ENCODE measurements around the gene BANP. TPM values are rescaled to one million over a fixed set of nuclear protein-coding genes. Genes with fewer than 3 reads are reported as not detected.

Gene BANP
- total and polyA plus RNA-seq, 2 of the 8 experiments (the other 6 are each of a cell fraction or from before 2014, with no cell fraction given) = 25.8 to 39.8 TPM

DNA sequence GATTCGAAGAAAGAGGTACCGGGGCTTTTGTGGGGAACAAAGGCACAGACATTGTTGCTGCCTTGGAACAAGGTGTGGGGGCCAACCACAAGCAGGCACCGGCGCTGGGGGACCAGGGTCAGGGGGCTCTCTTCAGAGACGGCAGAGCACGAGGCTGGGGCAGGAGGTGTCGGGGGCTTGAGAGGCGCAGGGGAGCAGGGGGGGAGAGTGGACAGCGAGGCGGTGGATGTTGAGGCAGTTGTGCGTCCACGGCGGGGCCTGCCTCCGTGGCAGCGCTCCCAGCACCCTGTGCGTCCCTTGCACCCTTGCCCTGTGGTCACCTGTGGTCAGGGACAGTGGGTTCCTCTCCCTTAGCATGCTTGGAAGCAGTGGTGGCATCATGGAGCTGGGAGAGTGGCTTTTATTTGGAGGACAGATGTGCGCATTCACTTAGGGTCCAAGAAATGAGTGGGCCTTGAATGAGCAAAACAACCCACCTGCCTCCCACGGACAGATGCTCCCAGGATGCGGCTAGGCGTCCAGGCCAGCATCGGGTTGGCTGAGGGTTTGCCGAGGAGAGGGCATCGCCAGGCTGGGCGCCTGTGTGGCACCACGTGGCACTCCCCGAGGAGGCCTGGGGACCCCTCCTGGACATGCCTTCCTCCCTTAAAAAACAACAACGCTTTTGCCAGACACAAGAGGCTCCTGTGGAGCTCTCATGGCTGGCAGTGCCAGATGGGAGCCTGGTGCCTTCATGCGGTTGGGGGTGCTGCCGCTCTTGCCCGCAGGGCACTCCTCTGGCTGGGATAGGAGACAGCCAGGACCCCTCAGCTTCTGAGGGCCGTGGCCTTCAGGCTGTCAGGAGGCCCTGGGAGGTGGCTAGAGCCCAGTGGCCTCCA lies 113.0 kb downstream of the BANP start:
- Histone ChIP-seq H4K91ac (replicated peaks; ENCODE audit: insufficient read length, low read length) (peak overlapping the region; percentile 20), H3K4me1 (replicated peaks in 1 of 4; ENCODE audit: control insufficient read depth in 3 of 4, insufficient read depth in 4 of 4, low read length in 3 of 4) (peaks cover 0 to 10% (median 6%) of the 10 kb centered on the region in 4 experiments; a peak in 4 of 7 replicates), H3K23me2 (ENCODE audit: low read depth, low read length) (no peaks in the 10 kb centered on the region), H2BK5ac (ENCODE audit: low read depth, low read length) (0 out of 2 replicates have a peak overlapping the region, but pooled peaks have one; percentile 24), H3K23ac (ENCODE audit: insufficient read length) (no peak overlapping the region), H2BK12ac (ENCODE audit: low read depth, low read length) (no peak overlapping the region), H4K5ac (ENCODE audit: insufficient read length, low read depth, low read length) (no peak overlapping the region), H3K9ac (replicated peaks in 1 of 4; ENCODE audit: extremely low read depth in 1 of 4, low read depth in 3 of 4, low read length in 3 of 4) (no peak overlapping the region), H2BK15ac (ENCODE audit: low read length) (no peak overlapping the region), H3K27ac (ENCODE audit: low read depth, low read length) (no peak overlapping the region), H3K56ac (replicated peaks; ENCODE audit: insufficient read length, low read depth, low read length) (no peak overlapping the region), H3K4me3 (ENCODE audit: extremely low read depth in 1 of 4, insufficient read depth in 2 of 4, low read depth in 3 of 4, low read length in 4 of 4) (no peak overlapping the region), H3K4ac (replicated peaks; ENCODE audit: insufficient read length, low read depth, low read length) (no peak overlapping the region), H3K79me2 (ENCODE audit: control insufficient read depth in 1 of 2, insufficient read depth in 2 of 2, low read length in 2 of 2) (no peaks in the 10 kb centered on the region), H4K8ac (ENCODE audit: extremely low read depth, insufficient read depth, low read length) (no peak overlapping the region; the same call in 1 of the 2 replicates), H2AK5ac (ENCODE audit: low read depth, low read length) (no peak overlapping the region), H2AFZ (ENCODE audit: low read length) (no peak overlapping the region), H3K27me3 (replicated peaks in 1 of 4; ENCODE audit: control insufficient read depth in 3 of 4, extremely low read depth in 1 of 4, insufficient read depth in 3 of 4, low read length in 3 of 4) (no peaks in the 10 kb centered on the region), H3K14ac (ENCODE audit: insufficient read length) (no peak overlapping the region), H3K36me3 (ENCODE audit: control insufficient read depth in 2 of 4, insufficient read depth in 4 of 4, low read length in 3 of 4) (0 out of 8 replicates have a peak, but pooled peaks cover 0 to 3% (median 0%) of the 10 kb centered on the region in 4 experiments), H2BK20ac (ENCODE audit: low read length) (peak overlapping the region; percentile 28; the same call in 1 of the 2 replicates), H3K9me3 (ENCODE audit: insufficient read depth in 2 of 2, low read depth in 1 of 2, low read length in 1 of 2) (no peaks in the 10 kb centered on the region), H3K18ac (ENCODE audit: extremely low read depth, low read length) (peak overlapping the region; percentile 60; the same call in 1 of the 2 replicates), H4K20me1 (replicated peaks in 1 of 2; ENCODE audit: control insufficient read depth in 1 of 2, insufficient read depth in 2 of 2, low read length in 2 of 2) (no peaks in the 10 kb centered on the region), H3K4me2 (ENCODE audit: insufficient read depth in 1 of 2, low read depth in 2 of 2, low read length in 2 of 2) (no peak overlapping the region), H2BK120ac (replicated peaks; ENCODE audit: low read depth, low read length) (no peak overlapping the region), H3K79me1 (ENCODE audit: low read depth, low read length) (no peaks in the 10 kb centered on the region)
- WGBS, 2 experiments (ENCODE audit: extremely low coverage in 1 of 2, insufficient coverage in 1 of 2, insufficient read length in 1 of 2, insufficient replicate concordance in 2 of 2, low coverage in 1 of 2, low lambda C conversion rate in 2 of 2, missing lambda C conversion rate in 1 of 2) = 92% methylated on average over 23 of the region's 31 CpGs; no CpG with 5 or more reads in 1 of the 2 experiments
- CTCF ChIA-PET (ENCODE audit: partially characterized antibody) = interaction anchor here (0.7 to 0.8 kb wide), 3 partner anchors 14 to 339 kb away, joined by 3 read pairs; no protein-coding TSS in a partner anchor
- POLR2A ChIA-PET (ENCODE audit: partially characterized antibody) = no interaction called here
- TF ChIP-seq RAD21 (IDR thresholded peaks at IDR 0.05 in 1 of 2, conservative IDR thresholded peaks at IDR 0.05 in 1 of 2; ENCODE audit: low read depth in 2 of 2, low read length in 2 of 2) (no peak), KDM5A (IDR thresholded peaks at IDR 0.05; ENCODE audit: low read length) (no peak), POLR2AphosphoS5 (IDR thresholded peaks at IDR 0.05; ENCODE audit: low read depth, low read length) (no peak), NRF1 (IDR thresholded peaks at IDR 0.05; ENCODE audit: low read depth, low read length) (no peak), NANOG (IDR thresholded peaks at IDR 0.05; ENCODE audit: insufficient read depth, low read depth, low read length, poor library complexity, severe bottlenecking) (no peak), RXRA (IDR thresholded peaks at IDR 0.05; ENCODE audit: insufficient read depth, low read depth, low read length) (no peak), TEAD4 (IDR thresholded peaks at IDR 0.05; ENCODE audit: low read depth, low read length) (no peak), JUN (IDR thresholded peaks at IDR 0.05; ENCODE audit: low read depth, low read length) (no peak), TCF12 (IDR thresholded peaks at IDR 0.05; ENCODE audit: low read depth, low read length) (no peak), CHD1 (IDR thresholded peaks at IDR 0.05; ENCODE audit: low read depth, low read length) (no peak)
- DNase-seq (ENCODE audit: low read depth in 1 of 2, low spot score in 2 of 2) (no peak), FAIRE-seq (no peak)
